HG03108 (cell line): ENCODE results near the gene SDK2.

ENCODE experiments used
- ATAC-seq: cut with Tn5 transposase; IDR thresholded peaks from one replicate; pipeline ENCODE4 v1.9.1; 2021; ENCODE audit warnings: moderate library complexity; ENCODE audit not compliant: unreplicated experiment

Gene SDK2

DNA sequence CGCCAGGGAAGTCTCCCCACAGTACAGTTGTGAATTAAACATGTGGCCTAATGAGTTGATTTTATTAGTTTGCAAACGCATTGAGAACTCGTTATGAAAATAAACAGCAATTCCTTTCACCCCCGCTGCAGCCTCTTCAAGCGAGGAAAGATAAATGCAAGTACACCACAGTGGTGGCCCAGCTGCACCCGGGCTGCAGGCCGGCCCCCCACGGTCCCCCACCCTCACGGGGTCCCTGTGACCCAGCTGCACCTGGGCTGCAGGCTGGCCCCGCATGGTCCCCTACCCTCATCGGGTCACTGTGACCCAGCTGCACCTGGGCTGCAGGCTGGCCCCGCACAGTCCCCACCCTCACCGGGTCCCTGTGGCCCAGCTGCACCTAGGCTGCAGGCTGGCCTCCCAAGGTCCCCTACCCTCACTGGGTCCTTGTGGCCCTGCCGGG is 32.2 kb downstream of the SDK2 start:
- no peak for ATAC-seq

DNA sequence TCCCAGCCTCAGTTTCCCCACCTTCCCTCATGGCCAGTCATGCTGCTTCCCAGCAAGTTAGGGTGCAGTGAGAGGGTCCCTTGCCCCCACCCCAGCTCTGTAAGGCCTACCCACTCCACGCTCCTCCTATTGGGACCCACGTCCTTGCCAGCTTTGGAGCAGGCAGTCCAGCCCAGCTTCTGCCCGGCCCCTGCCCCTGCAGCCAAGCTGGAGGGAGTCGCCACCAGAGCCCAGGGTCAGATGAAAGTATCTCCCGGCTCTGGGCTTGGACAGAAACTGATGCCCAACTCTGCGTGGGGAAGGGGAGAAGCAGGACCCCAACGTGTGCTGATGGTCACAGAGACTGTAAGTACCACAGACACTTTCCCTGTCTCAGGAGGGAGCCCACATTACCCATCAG is 32.6 kb downstream of the SDK2 start:
- ATAC-seq = no peak

DNA sequence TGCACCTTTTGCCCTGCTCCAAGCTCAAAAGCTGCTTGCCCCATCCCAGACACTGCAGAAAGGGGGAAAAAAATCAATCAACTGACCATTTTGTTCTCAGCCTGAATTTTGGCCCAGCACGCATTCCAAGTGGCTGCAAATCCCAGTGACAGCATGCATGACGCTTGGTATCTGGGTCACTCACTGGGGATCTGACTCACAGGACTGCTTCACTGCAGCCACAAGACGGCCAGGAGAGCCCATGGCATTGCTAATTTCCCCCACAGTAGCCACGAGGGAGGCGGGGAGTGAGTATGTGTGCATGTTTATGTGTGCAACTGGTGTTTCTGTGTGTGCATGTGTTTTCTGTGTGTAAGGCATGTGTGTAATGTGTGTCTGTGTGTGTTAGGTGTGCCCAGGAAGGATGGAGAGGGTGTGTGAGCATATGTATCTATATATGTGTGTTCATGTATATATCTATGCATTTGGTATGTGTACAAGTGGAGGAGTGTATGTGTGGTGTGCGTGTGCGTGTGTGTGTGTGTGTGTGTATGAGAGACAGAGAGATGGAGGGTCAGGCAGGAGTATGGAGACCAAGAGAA is 33.8 kb downstream of the SDK2 start:
- no peak for ATAC-seq

DNA sequence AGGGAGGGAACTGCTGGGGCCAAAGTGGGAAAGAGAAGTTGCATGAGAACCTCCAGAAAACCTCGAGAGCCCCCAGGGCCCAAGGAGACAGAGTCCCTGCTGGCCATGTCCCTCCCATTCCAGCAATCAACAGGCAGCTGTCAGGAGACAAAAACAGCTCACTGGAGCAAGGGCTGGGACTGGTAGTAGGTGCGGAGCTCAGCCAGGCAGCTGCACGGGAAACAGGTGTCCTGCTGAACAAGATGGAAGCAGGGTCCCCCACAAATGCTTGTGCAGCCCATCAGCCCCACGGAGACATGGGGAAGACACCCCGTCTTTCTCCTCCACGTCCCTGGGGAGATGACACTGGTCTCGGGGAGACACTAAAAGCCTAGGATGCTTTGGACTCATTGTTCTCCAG is 34.5 kb downstream of the SDK2 start:
- ATAC-seq = no peak

DNA sequence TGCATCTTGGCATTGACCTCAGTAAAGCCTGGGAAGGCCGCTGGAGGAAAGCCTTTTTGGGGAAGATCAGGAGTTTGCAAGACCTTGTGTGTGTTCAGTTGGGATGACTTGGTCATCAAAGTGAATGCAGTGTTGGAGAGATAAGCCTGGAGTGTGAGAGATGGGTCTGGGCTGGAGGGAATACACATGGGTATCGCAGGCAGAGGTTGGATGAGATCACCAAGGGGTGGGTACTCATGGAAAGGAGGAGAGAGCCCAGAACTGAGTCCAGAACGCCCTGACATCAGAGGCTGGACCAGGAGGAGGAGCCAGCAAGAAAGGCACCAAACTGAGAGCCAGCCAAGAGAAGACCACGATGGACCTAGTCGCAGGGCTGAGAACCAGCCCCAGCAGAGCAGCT is 35.2 kb downstream of the SDK2 start:
- ATAC-seq = no peak

DNA sequence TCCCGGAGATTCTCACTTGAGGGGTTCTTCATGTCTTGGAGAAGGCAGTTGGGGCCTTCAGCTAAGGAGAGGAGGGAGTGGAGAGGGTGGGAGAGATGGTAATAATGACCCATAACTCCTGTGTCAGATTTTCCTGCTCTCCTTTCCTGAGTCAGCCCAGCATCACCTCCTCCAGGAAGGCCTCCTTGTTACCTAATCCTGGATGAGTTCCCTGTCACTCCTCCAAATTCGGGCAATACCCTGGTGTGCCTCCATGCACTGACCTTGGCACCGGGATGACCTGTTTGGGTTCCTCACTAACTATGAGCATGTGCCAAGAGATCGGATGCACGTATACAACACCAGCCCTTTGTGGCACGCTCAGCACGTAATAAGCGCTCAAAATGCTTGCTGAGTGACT is 38.8 kb downstream of the SDK2 start:
- no peak for ATAC-seq

DNA sequence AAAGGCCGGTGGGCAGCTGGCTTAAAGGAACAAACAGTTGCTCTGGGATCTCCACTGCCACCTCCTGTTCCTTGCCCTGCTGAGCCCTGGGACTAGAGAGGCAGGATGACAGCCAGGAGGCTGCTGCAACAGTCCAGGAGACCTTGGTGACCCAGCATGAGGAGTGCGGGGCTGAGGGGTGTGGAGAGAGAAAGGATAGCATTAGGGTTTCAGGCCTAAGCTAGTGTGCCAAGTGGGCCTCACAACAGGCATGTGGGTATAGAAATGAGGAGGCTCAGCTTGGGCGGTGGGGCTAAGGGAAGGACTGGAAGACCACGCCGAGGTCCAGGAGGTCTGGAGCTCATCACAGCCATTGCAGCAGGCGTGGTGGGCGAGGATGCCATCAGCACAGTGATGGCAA is 39.8 kb downstream of the SDK2 start:
- ATAC-seq = no peak

DNA sequence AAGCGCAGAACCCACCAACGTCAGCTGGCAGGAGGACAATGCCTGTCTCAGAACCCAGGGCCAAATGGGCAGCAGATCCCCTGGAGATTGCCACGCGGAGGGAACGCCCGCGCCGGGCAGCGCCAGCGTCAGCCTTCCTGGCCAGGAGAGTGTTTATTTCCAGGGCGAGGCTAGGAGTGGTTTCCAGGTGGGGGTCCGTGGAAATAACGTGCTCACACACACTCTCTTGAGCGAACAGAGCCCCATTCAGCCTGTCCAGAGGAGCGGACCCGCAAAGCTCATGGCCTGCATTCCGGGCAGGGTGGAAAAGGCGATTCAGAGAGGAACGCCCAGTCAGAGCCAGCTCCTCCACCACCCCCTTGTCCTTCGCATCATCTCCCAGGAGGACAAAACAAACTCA is 40.3 kb downstream of the SDK2 start:
- no peak for ATAC-seq

DNA sequence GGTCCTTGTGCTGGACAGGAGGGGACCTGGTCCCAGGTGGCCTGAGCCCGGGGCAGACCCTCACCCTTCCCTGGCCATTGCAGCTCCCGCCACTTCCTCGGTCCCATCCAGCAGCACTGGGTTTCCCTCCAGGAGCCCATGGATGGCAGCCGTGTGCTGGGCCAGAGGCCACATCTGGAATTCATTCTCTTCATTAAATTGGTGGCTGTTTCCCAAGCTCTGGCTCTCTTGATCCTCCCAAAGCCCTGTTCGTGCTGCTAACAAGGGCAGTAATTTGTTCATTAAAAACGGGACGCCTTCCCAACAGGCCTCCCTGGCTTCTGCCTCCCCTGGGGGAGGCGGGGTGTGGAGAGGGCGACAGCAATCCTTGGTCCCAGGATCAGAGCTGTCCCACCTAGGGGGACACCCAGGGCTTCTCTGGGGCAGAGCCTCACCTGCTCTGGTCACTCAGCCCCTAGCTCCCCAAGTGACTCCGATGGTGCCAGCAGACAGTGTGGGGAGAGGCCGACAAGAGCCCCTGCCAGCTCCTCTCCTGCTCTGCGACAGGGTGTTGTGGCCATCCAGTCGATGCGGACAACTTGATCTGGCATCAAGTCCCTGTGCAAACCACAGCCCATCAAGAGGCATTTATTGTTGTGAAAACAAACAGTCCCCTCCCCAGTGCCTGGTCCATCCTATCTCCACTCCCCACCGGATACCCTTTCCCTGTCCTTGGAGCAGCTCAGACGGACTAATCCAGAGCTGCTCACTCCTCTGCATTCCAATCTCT is 44.0 kb downstream of the SDK2 start:
- ATAC-seq = no peak

DNA sequence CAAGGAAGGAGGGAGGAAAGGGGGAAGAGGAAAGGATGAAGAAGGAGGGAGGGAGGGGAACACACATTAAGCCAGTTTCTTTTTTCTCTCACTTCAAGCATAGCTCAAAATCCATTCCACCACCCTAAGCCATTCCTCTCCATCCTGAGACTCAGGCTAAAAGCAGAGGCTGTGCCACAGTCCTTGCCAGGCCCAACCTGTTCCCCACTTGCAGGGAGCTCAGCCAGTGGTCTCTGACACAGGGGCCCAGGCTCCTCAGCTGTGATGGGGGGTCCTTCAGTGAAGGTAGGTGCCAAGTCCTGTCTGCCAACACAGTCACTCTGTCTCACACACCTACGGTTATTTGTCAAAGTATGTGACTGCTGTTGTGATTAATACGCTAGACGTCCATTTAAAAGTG is 44.6 kb downstream of the SDK2 start:
- ATAC-seq = no peak

DNA sequence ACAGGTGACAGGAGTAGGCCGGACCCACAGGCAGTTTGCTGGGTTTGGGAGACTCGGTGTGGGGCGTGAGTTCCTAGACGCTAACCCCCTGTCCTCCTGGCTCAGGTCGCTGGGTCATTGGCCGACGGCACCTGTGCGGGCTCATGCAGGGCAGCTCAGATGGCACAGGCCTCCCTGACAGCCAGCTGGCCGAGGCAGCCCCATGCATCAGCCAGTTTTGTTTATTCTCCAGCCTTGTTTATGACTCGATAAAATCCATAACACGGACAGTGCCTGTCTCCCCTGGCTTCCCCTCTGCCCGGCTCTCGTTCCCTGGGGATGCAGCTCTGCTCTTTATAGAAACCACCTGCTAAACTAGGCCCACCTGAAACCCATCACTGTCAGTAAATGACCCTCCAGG is 46.0 kb downstream of the SDK2 start:
- ATAC-seq = no peak

DNA sequence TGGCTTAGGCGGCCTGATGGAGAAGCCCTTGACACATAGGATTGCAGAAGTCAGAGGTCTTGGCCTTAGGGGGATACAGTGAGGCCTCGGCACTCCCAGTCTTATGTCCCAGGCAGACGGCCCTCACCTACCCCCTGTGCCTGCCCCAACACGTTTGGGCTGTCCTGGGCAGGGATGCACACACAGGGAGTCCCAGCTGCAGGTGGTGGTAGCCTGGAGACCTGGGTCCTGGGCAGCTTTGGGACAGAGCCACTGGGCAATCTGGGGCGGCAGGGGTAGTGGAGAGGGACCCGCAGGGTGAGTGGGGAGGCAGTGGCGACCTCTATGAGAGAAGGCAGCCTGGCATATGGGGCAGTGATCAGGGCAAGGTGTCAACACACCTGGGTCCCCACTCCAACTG is 48.3 kb downstream of the SDK2 start:
- no peak for ATAC-seq

DNA sequence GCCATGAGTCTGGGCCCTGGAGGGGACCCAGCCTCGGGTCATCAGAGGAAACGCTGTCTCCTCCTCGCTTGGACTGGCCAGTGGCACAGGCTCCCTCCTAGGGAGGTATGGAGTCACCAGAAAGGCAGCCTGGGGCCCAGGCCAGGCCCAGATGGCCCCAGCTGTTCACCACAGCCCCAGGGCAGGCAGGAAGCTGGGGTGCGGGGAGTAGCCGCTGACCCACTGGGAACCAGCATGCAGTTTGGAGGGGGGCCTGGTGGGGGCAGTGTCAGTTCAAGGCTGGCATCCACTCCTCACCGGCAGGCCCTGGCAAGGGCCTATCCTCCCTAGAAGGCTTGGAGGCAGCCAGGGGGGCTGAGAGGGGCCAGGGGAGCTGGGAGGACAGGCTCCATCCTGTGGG is 48.8 kb downstream of the SDK2 start:
- no peak for ATAC-seq

DNA sequence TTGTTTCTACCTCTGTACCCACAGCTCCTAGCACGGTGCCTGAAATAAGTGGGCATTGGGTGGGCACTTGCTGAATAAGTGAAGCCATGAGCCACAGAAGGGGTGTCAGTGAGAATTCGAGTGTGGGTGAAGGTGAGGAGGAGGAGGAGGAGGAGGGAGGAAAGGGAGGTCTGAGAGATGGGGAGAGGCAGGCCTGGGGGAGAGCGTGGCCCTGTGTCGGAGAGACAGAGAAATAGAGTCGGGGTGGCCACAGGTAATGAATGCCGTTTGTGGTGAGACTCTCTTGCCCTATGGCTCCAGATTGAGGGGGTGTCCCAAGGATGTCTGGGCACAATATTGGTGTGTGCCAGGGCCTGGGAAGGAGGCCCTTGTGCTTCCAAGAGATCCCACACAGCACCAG is 49.2 kb downstream of the SDK2 start:
- ATAC-seq = no peak

DNA sequence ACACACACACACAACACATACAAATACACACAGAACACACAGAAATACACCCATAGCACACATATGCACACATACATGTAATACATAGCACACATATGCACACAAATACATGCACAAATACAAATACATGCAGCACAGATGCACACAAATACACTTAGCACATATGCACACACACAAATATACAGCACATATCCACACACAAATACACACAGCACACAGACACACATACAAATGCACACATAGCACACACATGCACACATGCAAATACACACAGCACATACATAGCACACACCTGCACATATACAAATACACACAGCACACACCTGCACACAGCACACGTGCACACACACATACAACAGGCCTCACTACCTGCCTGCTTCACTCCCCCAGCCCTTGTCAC is 49.6 kb downstream of the SDK2 start:
- no peak for ATAC-seq

DNA sequence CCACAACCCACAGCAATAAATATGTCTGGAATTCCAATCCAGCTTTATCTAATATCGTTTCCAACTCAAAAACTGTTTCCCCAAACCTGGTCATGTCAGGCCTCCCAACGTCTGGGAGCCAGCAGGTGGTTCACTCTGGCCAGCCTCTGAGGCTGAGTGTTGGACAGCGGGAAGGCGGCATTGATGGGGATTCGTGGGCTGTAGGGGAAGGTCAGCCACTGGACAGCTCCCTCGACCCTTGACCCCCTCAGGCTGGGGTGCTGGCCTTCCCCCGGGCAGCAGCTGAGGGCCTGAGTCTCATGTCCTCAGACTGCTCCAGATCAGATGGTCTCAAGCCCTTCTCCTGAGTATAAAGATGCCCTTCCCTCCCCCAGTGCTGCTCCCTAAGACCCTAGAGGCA is 50.2 kb downstream of the SDK2 start:
- ATAC-seq = no peak

DNA sequence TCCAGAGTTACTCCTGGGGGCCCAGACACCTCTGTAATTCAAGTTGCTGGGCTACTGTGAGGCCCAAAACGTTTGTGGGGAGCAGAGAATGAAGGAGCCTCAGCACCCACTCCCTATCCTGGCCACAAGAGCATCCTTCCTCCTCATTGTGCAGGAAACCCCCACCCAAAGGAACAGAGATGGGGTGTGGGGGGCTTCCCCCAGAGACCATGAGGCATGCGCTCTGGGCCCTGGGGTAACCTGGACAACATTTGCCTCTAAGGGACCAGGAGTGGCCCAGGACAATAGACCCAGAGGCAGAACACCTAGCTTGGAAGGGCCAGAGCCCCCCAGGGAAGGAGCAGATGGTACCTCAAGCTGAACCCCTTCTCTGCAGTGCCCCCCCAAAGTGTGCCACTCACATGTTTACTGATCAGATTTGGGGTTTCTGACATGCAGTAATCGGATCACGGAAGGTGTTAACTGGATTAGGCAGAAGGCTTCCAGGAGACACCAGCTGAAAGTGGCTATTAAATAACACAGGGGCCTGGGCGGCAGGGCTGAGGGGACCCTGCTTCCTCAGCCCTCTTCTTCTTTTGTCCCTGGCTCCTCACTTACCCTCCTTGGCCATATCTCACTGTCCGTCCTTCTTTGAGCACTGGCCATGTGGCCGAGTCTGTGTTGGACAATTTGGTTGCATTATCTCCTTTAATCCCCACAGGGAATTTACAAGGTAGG is 50.8 kb downstream of the SDK2 start:
- ATAC-seq = no peak

DNA sequence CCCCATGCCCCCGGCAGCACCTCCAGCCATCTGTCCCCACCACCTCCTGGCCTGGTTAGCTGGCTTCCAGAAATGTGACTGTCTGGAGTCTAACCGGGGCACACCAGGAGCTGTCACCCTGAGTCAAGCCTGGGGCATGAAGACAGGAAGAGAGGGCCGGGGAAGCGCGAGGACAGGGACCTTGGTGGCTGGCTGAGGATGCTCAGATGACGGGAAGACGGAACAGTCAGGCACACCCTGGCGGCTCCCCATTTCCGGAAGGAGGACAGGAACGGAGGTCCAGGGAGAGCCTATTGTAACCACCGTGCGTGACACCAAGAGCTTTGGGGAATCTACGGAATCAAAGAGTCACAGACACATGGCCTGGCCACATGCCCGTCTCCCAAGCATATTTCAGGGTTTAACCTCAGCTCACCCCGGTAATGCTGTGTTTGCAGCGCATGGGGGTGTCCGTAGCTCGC is 51.7 kb downstream of the SDK2 start:
- no peak for ATAC-seq

DNA sequence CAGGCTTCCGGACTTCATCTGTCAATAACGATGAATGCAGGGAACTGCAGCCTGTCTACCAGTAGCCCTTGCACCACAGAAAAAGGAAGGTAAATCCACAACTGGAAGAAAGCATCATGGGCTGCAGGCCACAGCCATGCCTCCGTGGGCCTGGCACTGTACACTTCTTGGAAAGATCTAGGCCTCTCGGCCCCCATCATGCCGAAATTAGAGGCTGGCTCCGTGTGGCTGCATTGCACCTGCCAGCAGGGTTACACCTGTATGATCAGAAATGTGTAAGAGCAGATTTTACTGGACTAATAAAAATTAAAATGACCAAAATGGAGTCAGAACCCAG is 52.2 kb downstream of the SDK2 start:
- ATAC-seq = no peak

DNA sequence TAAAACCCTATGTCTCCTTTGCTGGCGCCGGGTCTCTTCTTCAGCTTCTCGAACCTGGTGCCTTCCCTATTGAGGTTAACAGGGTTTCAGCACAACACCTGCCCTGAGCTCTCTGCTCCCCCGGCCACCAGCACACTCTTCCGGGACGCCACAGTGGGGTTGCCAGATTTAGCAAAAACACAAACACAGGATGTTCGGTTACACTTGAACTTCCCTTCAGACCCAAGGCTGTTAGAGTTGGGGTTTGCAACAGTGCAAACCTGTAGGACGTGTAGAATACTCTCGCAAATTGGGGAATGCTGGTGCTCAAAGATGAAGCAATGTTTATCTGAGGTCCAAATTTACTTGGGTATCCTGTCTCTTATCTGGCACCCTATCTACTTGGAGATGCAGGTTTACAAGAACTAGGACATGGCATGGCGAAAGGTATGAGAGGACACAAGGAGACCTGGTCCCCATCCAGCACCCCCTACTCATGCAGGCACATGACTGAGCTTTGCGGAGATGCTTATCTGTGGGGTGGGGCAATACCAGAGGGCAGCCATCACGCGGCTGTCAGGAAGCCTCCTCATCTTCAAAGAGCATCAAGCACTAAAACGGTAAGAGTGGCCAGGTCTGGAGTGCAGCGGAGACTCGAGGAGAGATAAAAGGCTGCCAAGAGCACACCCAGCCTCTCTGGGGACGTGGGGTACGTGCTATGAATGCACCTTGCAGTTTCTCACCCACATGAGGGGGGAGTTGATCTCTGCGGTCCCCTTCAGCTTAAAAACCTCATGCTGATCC is 52.8 kb downstream of the SDK2 start:
- peak; percentile 82 for ATAC-seq

DNA sequence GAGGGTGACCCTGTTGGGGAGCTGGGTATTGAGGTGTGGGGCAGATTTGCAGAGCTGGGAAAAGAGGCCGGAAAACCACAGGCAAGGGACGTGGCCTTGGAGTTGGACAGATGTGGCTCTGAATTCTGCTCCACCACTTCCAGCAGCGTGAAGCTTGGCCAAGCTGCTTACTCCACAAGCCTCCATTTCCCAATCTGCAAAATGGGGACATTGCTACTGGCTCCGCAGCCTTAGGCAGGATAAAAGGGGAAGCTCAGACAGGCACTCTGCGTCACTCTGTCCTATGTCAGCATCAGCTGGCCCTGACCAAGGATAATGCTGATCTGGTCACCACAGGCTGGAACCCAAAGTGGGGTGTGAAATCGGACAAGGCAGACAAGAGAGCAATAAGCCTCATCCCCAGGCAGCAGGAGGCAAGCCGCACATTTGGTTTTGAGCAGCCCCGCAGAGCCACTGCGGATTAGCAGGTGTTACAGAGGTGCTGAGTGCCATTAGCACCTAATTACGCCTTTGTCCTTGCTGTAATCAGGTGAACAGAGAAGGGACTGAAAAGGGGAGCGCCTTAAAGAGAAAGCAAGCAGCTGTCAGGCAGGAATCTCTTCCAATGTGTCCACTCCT is 54.8 kb downstream of the SDK2 start:
- ATAC-seq = no peak
